ENCODE data around the gene SRPK3.

The SRPK3 gene

DNA sequence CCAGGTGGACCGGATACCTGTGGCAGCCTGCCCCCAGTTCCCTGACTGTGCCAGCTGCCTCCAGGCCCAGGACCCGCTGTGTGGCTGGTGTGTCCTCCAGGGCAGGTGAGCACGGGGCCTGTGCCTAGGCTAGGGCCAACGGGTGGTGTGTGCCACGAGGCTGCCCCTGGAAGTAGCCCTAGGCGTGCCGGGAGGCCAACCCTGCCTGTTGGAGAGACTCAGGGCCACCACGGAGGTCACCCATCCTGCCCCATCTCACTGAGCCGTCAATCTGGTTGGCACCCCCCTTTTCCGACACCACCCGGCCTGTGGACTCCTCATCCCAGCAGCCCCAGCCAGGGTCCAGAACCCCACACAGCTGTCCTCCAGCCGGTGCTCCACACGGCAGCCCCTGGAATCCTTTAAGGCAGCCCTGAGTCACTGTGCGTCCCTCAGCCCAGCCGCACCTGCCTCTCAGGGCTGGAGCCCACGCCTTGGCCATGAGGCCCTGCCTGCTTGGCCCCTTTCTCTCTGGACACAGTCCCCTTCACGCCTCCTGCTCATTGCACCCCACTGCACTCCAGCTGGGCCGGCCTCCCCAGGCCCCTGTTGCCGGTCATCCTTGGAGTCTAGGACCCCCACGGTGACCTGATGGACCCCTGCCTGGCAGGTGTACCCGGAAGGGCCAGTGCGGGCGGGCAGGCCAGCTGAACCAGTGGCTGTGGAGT is 11.5 kb upstream of the SRPK3 start:
- Histone ChIP-seq H4K20me1 (ENCODE audit: insufficient read depth, low read length) (no peaks in the 10 kb centered on the region), H3K9ac (ENCODE audit: low read length) (no peak overlapping the region), H3K27ac (ENCODE audit: low read depth, low read length, poor library complexity, severe bottlenecking) (no peak overlapping the region), H3K4me3 (ENCODE audit: low read depth, low read length, poor library complexity, severe bottlenecking) (no peak overlapping the region), H3K36me3 (ENCODE audit: insufficient read depth, low read length) (no peaks in the 10 kb centered on the region), H3K4me2 (ENCODE audit: low read length) (no peak overlapping the region), H3K9me2 (ENCODE audit: low read depth, low read length) (no peaks in the 10 kb centered on the region), H3K27me3 (ENCODE audit: insufficient read depth, low read length) (no peaks in the 10 kb centered on the region), H3F3A (ENCODE audit: insufficient read depth, low read length) (no peaks in the 10 kb centered on the region), H3K4me1 (ENCODE audit: insufficient read depth, low read length, severe bottlenecking) (no peaks in the 10 kb centered on the region), H3K79me2 (ENCODE audit: insufficient read depth, low read length) (no peaks in the 10 kb centered on the region), H3K9me3 (ENCODE audit: low read length) (no peaks in the 10 kb centered on the region), H2AFZ (ENCODE audit: low read length) (no peak overlapping the region)
- no peak for TF ChIP-seq EZH2 (IDR thresholded peaks at IDR 0.05; ENCODE audit: borderline replicate concordance, low read length)
- TF ChIP-seq, protein P1, sequence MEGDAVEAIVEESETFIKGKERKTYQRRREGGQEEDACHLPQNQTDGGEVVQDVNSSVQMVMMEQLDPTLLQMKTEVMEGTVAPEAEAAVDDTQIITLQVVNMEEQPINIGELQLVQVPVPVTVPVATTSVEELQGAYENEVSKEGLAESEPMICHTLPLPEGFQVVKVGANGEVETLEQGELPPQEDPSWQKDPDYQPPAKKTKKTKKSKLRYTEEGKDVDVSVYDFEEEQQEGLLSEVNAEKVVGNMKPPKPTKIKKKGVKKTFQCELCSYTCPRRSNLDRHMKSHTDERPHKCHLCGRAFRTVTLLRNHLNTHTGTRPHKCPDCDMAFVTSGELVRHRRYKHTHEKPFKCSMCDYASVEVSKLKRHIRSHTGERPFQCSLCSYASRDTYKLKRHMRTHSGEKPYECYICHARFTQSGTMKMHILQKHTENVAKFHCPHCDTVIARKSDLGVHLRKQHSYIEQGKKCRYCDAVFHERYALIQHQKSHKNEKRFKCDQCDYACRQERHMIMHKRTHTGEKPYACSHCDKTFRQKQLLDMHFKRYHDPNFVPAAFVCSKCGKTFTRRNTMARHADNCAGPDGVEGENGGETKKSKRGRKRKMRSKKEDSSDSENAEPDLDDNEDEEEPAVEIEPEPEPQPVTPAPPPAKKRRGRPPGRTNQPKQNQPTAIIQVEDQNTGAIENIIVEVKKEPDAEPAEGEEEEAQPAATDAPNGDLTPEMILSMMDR (IDR thresholded peaks at IDR 0.05; ENCODE audit: low read length): no peak

DNA sequence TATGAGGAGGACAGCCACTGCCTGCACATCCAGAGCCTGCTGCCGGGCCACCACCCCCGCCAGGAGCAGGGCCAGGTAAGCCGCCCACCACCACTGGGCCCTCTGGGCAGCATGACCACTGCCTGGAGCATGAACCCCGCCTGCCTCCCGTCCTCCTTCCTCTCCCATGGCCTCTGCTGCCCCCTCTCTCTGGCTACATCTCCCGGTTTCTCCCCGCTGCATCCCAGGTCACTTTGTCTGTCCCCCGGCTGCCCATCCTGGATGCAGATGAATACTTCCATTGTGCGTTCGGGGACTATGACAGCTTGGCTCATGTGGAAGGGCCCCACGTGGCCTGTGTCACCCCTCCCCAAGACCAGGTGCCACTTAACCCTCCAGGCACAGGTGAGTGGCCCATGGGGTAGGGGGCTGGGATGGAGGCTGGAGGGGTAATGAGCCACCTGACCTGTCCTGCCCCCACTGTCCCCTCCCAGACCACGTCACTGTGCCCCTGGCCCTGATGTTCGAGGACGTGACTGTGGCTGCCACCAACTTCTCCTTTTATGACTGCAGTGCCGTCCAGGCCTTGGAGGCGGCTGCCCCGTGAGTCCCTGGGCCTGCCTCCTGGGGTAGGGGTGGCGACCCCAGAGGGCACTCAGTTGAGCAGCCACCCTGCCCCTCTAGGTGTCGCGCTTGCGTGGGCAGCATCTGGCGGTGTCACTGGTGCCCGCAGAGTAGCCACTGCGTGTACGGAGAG is 10.8 kb upstream of the SRPK3 start:
- Histone ChIP-seq H3K9me2 (ENCODE audit: low read depth, low read length) (no peaks in the 10 kb centered on the region), H3K36me3 (ENCODE audit: insufficient read depth, low read length) (no peaks in the 10 kb centered on the region), H3K79me2 (ENCODE audit: insufficient read depth, low read length) (no peaks in the 10 kb centered on the region), H3F3A (ENCODE audit: insufficient read depth, low read length) (no peaks in the 10 kb centered on the region), H3K27me3 (ENCODE audit: insufficient read depth, low read length) (no peaks in the 10 kb centered on the region), H3K27ac (ENCODE audit: low read depth, low read length, poor library complexity, severe bottlenecking) (no peak overlapping the region), H3K9ac (ENCODE audit: low read length) (no peak overlapping the region), H3K4me2 (ENCODE audit: low read length) (no peak overlapping the region), H3K4me3 (ENCODE audit: low read depth, low read length, poor library complexity, severe bottlenecking) (no peak overlapping the region), H2AFZ (ENCODE audit: low read length) (no peak overlapping the region), H4K20me1 (ENCODE audit: insufficient read depth, low read length) (no peaks in the 10 kb centered on the region), H3K4me1 (ENCODE audit: insufficient read depth, low read length, severe bottlenecking) (no peaks in the 10 kb centered on the region), H3K9me3 (ENCODE audit: low read length) (no peaks in the 10 kb centered on the region)
- TF ChIP-seq EZH2 (IDR thresholded peaks at IDR 0.05; ENCODE audit: borderline replicate concordance, low read length): no peak

DNA sequence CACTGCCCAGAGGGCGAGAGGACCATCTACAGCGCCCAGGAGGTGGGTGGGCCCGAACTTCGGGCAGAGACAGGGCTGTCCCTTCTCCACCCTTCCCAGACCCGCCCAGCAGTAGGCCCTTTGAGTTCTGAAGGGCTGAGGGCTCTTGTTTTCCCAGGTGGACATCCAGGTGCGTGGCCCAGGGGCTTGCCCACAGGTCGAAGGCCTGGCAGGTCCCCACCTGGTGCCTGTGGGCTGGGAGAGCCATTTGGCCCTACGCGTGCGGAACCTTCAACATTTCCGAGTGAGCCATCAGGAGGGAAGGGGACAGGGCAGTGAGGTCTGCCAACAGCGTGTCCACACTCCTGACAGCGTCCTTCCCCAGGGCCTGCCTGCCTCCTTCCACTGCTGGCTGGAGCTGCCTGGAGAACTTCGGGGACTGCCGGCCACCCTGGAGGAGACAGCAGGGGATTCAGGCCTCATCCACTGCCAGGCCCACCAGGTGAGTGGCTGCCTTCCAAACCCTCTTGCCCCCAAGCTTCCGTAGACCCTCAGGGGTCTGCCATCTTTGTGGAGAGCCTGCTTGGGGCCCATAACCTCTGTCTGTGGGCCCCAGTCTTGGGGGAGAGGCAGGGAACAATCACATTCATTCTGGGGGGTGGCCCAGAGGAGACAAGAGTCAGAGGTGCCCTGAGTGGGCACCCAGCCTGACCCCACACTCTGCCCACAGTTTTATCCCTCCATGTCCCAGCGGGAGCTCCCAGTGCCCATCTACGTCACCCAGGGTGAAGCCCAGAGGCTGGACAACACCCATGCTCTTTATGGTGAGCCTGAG is 10.0 kb upstream of the SRPK3 start:
- H3K4me1 ChIP-seq (ENCODE audit: insufficient read depth, low read length, severe bottlenecking): no peaks in the 10 kb centered on the region
- no peak overlapping the region for H2AFZ ChIP-seq (ENCODE audit: low read length)
- H3K27ac ChIP-seq (ENCODE audit: low read depth, low read length, poor library complexity, severe bottlenecking): no peak overlapping the region
- no peak for TF ChIP-seq EZH2 (IDR thresholded peaks at IDR 0.05; ENCODE audit: borderline replicate concordance, low read length)
- TF ChIP-seq, protein P1 (IDR thresholded peaks at IDR 0.05; ENCODE audit: low read length): no peak
- no peaks in the 10 kb centered on the region for H3K36me3 ChIP-seq (ENCODE audit: insufficient read depth, low read length)
- no peaks in the 10 kb centered on the region for H3K79me2 ChIP-seq (ENCODE audit: insufficient read depth, low read length)
- H3K27me3 ChIP-seq (ENCODE audit: insufficient read depth, low read length): no peaks in the 10 kb centered on the region
- no peaks in the 10 kb centered on the region for H3F3A ChIP-seq (ENCODE audit: insufficient read depth, low read length)
- H4K20me1 ChIP-seq (ENCODE audit: insufficient read depth, low read length): no peaks in the 10 kb centered on the region
- H3K9ac ChIP-seq (ENCODE audit: low read length): no peak overlapping the region
- H3K4me2 ChIP-seq (ENCODE audit: low read length): no peak overlapping the region
- H3K9me3 ChIP-seq (ENCODE audit: low read length): no peaks in the 10 kb centered on the region
- H3K9me2 ChIP-seq (ENCODE audit: low read depth, low read length): no peaks in the 10 kb centered on the region
- no peak overlapping the region for H3K4me3 ChIP-seq (ENCODE audit: low read depth, low read length, poor library complexity, severe bottlenecking)
